Fibroblast of the aortic adventitia (primary cell): ENCODE results near the gene SYDE1. TPM values are rescaled to one million over a fixed set of nuclear protein-coding genes. Genes with fewer than 3 reads are reported as not detected.
"Not testable (repeated sequence)": the region's sequence is repeated elsewhere in the genome, so short reads cannot be mapped to it uniquely, and the experiment has no call there.

Experiments used
- DNase-seq: peaks from one replicate; pipeline ENCODE4 v3.0.0-alpha.2; 2010; ENCODE audit warnings: low read depth
- H3K4me3 ChIP-seq: 2 replicates; pipeline ENCODE4 v1.5.1; 2011; ENCODE audit warnings: low read depth, mild to moderate bottlenecking, control low read depth, low read length, moderate library complexity
- total RNA-seq: library from RNA; depleted of rRNA; stranded (reverse); fragments of >200 nt; gene quantifications from 2 replicates; pipeline ENCODE4 v1.2.3, GENCODE V29; 2012; ENCODE audit warnings: low replicate concordance
- TF ChIP-seq, protein P1 (sequence below): IDR thresholded peaks from 2 replicates; pipeline ENCODE4 v1.5.1; 2011; ENCODE audit warnings: mild to moderate bottlenecking, low read length, control low read depth, inconsistent platforms; ENCODE audit not compliant: insufficient read depth

The SYDE1 gene, protein sequence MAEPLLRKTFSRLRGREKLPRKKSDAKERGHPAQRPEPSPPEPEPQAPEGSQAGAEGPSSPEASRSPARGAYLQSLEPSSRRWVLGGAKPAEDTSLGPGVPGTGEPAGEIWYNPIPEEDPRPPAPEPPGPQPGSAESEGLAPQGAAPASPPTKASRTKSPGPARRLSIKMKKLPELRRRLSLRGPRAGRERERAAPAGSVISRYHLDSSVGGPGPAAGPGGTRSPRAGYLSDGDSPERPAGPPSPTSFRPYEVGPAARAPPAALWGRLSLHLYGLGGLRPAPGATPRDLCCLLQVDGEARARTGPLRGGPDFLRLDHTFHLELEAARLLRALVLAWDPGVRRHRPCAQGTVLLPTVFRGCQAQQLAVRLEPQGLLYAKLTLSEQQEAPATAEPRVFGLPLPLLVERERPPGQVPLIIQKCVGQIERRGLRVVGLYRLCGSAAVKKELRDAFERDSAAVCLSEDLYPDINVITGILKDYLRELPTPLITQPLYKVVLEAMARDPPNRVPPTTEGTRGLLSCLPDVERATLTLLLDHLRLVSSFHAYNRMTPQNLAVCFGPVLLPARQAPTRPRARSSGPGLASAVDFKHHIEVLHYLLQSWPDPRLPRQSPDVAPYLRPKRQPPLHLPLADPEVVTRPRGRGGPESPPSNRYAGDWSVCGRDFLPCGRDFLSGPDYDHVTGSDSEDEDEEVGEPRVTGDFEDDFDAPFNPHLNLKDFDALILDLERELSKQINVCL
- total RNA-seq, result 36.2 and 46.9 TPM in 2 replicates

DNA sequence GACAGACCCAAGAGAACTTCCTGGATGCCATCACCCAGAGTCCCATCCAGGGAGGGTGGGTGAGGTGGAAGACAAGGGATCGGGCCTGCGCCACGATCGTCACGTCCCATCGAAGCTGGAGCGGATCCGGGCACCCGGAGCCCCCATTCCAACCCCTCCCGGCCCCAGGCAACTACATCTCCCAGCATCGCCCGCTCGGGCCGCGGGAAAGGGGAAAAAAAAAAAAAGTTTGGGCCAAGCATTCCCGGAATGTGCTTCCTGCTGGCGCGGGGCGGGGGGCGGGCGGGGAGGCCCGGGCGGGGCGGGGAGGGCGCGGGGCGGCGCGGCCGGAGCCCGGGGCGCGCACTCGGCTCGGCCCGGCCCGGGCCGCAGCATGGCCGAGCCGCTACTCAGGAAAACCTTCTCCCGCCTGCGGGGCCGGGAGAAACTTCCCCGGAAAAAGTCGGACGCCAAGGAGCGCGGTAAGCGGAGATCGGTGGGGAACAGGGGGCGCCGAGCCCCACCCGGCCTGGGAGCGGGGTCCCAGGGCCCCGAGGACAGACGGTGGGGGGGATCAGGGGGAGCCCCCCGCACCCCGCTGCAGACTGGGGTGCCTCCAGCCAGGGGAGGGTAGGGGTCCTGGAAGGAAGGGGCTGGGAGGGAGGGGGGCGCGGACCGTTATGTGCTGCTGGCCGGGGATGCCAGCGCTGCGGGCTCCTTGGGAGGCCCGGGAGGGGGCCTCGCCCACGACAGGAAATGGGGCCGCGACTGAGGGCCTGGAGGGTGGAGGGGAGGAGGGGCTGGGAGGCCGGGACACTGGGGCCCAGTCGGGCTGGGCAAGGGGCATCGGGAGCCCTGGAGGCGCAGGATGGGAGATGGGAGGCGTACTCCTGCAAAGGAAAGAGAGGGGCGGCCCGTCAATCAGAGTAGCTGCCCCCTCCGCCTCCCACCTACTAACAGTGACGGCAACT lies at the start of gene SYDE1:
Gene SYDE1, plus strand, starts transcription at position 341 of the 950 bp plus-strand sequence. Its CDS starts 33 bp downstream, at position 374.
- H3K4me3 ChIP-seq, result peak within 1 kb of the TSS; percentile 83
- TF ChIP-seq, protein P1, sequence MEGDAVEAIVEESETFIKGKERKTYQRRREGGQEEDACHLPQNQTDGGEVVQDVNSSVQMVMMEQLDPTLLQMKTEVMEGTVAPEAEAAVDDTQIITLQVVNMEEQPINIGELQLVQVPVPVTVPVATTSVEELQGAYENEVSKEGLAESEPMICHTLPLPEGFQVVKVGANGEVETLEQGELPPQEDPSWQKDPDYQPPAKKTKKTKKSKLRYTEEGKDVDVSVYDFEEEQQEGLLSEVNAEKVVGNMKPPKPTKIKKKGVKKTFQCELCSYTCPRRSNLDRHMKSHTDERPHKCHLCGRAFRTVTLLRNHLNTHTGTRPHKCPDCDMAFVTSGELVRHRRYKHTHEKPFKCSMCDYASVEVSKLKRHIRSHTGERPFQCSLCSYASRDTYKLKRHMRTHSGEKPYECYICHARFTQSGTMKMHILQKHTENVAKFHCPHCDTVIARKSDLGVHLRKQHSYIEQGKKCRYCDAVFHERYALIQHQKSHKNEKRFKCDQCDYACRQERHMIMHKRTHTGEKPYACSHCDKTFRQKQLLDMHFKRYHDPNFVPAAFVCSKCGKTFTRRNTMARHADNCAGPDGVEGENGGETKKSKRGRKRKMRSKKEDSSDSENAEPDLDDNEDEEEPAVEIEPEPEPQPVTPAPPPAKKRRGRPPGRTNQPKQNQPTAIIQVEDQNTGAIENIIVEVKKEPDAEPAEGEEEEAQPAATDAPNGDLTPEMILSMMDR, result no peak
- DNase-seq, result peak; percentile 72

DNA sequence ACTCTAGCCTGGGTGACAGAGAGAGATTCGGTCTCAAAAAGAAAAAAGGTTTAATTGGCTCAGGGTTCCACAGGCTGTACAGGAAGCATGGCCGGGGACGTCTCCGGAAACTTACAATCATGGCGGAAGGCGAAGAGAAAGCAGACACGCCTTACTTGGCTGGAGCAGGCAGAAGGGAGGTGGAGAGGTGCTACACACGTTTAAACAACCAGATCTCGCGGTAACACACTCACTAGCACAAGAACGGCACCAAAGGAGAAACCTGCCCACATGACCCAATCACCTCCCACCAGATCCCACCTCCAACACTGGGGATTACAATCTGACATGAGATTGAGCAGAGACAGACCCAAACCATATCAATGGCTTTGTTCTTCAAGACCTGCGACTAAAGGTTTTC lies 45.2 kb upstream of the SYDE1 start:
- H3K4me3 ChIP-seq, result no peak overlapping the region
- DNase-seq, result no peak
- TF ChIP-seq, protein P1, result no peak

DNA sequence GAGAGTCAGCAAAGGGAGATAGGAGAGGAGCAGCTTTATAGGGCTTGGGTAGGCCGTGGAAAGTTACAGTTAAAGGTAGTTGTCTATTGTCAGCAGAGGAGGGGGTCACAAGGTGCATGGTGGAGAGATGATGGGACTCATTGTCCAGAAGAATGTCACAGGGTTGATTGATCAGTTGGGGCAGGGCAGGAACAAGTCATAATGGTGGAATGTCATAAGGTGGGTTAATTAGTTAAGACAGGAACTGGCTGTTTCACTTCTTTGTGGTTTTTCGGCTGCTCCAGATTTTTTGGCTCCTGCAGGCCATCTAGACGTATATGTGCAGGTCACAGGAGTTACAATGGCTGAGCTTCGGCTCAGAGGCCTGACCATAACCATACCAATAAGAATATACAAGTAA lies 36.8 kb upstream of the SYDE1 start:
- not testable (repeated sequence) for H3K4me3 ChIP-seq, DNase-seq

DNA sequence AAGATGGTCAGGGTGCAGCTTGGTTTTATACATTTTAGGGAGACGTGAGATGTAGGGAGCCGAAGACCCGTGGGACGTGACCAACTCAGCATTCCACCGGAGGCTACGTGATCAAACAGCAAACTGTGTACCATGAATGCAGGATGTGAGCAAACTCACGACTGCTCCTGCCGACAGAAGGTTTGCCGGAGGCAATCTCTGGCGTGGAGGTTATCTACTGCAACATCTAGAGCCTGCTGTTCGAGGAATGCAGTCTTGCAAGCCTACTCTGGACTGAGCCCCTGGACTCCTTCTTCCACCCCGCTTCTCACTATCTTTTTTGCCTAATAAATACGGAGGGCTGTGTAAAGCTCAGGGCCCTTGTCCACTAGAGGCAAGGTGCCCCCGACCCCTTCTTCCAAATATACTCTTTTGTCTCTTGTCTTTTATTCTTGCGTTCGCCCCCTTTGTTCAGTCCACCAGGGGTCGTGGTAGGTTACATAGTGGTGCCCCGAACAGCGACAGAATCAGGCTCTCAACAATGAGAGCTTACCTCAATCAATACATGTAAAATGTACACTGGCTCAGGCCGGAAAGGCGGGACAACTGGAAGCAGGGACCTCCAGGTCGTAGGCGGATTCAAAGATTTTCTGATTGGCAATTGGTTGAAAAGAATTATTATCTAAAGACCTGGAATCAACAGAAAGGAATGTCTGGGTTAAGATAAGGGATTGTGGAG lies 34.1 kb upstream of the SYDE1 start:
- DNase-seq, result no peak
- H3K4me3 ChIP-seq, result no peak overlapping the region
- TF ChIP-seq, protein P1, result no peak

DNA sequence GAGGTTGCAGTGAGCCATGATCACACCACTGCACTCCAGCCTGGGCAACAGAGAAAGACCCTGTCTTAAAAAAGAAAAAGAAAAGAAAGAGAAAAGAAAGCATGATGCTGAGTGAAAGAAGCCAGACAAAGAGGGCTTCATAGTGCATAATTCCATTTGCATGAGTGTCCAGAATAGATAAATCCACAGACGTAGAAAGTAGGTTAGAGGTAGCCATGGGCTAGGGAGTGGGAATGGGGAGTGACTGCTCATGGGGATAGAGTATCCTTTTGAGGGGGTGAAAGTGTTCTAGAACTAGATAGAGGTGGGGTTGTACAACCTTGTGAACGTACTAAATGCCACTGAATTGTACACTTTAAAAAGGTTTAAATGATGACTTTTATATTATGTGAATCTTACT lies 32.8 kb upstream of the SYDE1 start:
- H3K4me3 ChIP-seq, result no peak overlapping the region
- DNase-seq, result no peak
- TF ChIP-seq, protein P1, result no peak

DNA sequence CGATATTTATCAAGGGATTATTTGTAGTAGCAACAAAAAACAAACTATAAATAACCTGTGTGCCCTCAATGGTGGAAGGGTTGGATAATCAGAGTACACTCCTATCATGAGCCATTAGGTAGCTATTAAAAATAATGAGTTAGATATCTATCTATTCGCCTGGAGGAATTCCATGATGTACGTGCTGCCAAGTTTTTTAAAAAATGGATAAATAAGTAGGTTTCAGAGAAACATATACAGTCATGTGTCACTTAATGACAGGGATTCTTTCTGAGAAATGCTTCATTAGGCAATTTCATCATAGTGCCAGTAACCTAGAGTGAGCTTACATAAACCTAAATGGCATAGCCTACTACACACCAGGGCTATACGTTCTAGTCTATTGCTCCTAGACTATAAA lies 31.4 kb upstream of the SYDE1 start:
- TF ChIP-seq, protein P1, result no peak
- no peak overlapping the region for H3K4me3 ChIP-seq
- DNase-seq, result no peak

DNA sequence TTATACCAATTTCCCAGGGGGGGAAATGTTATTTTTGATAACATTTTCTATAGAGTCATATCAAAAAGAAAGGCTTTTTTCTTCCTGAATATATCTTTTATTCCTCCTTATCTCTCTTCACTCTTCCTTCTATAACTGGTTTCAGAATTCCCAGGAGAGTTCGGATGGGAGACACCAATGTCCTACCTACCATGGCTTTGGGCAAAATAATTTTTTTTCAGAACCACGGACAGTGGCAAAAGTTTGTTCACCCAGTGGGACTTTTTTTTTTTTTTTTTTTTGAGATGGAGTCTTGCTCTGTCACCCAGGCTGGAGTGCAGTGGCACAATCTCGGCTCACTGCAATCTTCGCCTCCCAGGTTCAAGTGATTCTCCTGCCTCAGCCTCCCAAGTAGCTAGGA lies 27.2 kb upstream of the SYDE1 start:
- DNase-seq, H3K4me3 ChIP-seq: not testable (repeated sequence)
